Ishikawa (cell line): ENCODE results near the gene PACSIN2.

Experiments used
- CEBPB ChIP-seq: IDR thresholded peaks from 2 replicates; pipeline ENCODE4 v1.6.1; 2012
- CREB1 ChIP-seq: IDR thresholded peaks from 2 replicates; pipeline ENCODE4 v1.6.1; 2012; ENCODE audit warnings: low read depth
- RAD21 ChIP-seq: IDR thresholded peaks from 2 replicates; pipeline ENCODE4 v1.6.1; 2012; ENCODE audit warnings: low read depth

GRCh38 chr22:42912059-42912458, 102.9 kb downstream of the PACSIN2 start:
- TF ChIP-seq CEBPB (no peak), CREB1 (no peak), RAD21 (no peak)
